Hepatocyte (in vitro differentiated cells): ENCODE measurements around the gene CSF2RB. TPM values are rescaled to one million over a fixed set of nuclear protein-coding genes. Genes with fewer than 3 reads are reported as not detected.

Experiments used
- DNase-seq: peaks from one replicate; pipeline ENCODE4 v3.0.0-alpha.2; 2016; ENCODE audit warnings: low spot score
- H2AFZ ChIP-seq: fragments of 200-600 bp; sonication (generic); 2 replicates; pipeline ENCODE4 v1.6.0; 2016; ENCODE audit warnings: antibody characterized with exemption, mild to moderate bottlenecking
- H3K27ac ChIP-seq: fragments of 200-600 bp; sonication (generic); 2 replicates; pipeline ENCODE4 v1.5.1; 2016; ENCODE audit warnings: mild to moderate bottlenecking
- H3K27me3 ChIP-seq: fragments of 200-600 bp; sonication (generic); 2 replicates; pipeline ENCODE4 v1.6.1; 2016
- H3K36me3 ChIP-seq: fragments of 200-600 bp; sonication (generic); replicated peaks from 2 replicates; pipeline ENCODE4 v1.5.1; 2016; ENCODE audit warnings: low read depth; ENCODE audit not compliant: insufficient read depth
- H3K4me1 ChIP-seq: fragments of 200-600 bp; sonication (generic); 2 replicates; pipeline ENCODE4 v1.5.1; 2016; ENCODE audit warnings: mild to moderate bottlenecking, moderate library complexity; ENCODE audit not compliant: insufficient read depth
- H3K4me2 ChIP-seq: fragments of 200-600 bp; sonication (generic); 2 replicates; pipeline ENCODE4 v1.6.0; 2016
- H3K4me3 ChIP-seq: fragments of 200-600 bp; sonication (generic); 2 replicates; pipeline ENCODE4 v1.5.1; 2016; ENCODE audit warnings: mild to moderate bottlenecking
- H3K79me2 ChIP-seq: fragments of 200-600 bp; sonication (generic); 2 replicates; pipeline ENCODE4 v1.6.0; 2017; ENCODE audit warnings: mild to moderate bottlenecking
- H3K9me2 ChIP-seq: fragments of 200-600 bp; sonication (generic); replicated peaks from 2 replicates; pipeline ENCODE4 v1.6.0; 2017; ENCODE audit warnings: mild to moderate bottlenecking; ENCODE audit not compliant: insufficient read depth
- H3K9me3 ChIP-seq: fragments of 200-600 bp; sonication (generic); 2 replicates; pipeline ENCODE4 v1.5.1; 2016; ENCODE audit warnings: low read depth, mild to moderate bottlenecking
- H4K20me1 ChIP-seq: fragments of 200-600 bp; sonication (generic); 2 replicates; pipeline ENCODE4 v1.6.0; 2016; ENCODE audit warnings: mild to moderate bottlenecking; ENCODE audit not compliant: insufficient read depth, poor library complexity, severe bottlenecking
- EZH2 ChIP-seq: fragments of 200-600 bp; sonication (generic); IDR thresholded peaks from 2 replicates; pipeline ENCODE4 v1.6.1; 2016; ENCODE audit warnings: antibody characterized with exemption, mild to moderate bottlenecking, borderline replicate concordance
- EZH2phosphoT487 ChIP-seq: fragments of 200-600 bp; sonication (generic); IDR thresholded peaks from one replicate; pipeline ENCODE4 v1.6.1; 2018; ENCODE audit warnings: antibody characterized with exemption, mild to moderate bottlenecking, low read depth, moderate library complexity; ENCODE audit not compliant: unreplicated experiment, severe bottlenecking
- WGBS: methylation state at CpG from one replicate; pipeline ENCODE4 v1.1.6; 2016; ENCODE audit warnings: low lambda C conversion rate; ENCODE audit errors: missing lambda C conversion rate; 5-methylcytosine and 5-hydroxymethylcytosine counted together
- polyA plus RNA-seq: library from polyadenylated mRNA; unstranded; fragments of >200 nt; fragmentation: Nextera tagmentation; extraction: Ambion mirVana; gene quantifications from 2 replicates; pipeline ENCODE4 v1.2.1, GENCODE V29; 2016
- total RNA-seq: library from RNA; depleted of rRNA; stranded (reverse); fragments of >200 nt; gene quantifications from 2 replicates; pipeline ENCODE4 v1.2.3, GENCODE V29; 2014
- TF ChIP-seq, protein P1 (sequence below): fragments of 200-600 bp; sonication (generic); IDR thresholded peaks from 2 replicates; pipeline ENCODE4 v1.5.1; 2016; ENCODE audit warnings: antibody characterized with exemption, mild to moderate bottlenecking; ENCODE audit not compliant: poor library complexity

CSF2RB gene
- total and polyA plus RNA-seq, 2 experiments from 2014 or later, result 0.83 TPM; not detected in 1

DNA sequence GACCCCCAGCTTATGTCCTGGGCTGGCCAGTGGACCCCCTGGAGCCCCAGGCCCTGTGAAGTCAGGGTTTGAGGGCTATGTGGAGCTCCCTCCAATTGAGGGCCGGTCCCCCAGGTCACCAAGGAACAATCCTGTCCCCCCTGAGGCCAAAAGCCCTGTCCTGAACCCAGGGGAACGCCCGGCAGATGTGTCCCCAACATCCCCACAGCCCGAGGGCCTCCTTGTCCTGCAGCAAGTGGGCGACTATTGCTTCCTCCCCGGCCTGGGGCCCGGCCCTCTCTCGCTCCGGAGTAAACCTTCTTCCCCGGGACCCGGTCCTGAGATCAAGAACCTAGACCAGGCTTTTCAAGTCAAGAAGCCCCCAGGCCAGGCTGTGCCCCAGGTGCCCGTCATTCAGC, 24.6 kb downstream of the CSF2RB start:
- no peaks in the 10 kb centered on the region for H3K4me1 ChIP-seq

DNA sequence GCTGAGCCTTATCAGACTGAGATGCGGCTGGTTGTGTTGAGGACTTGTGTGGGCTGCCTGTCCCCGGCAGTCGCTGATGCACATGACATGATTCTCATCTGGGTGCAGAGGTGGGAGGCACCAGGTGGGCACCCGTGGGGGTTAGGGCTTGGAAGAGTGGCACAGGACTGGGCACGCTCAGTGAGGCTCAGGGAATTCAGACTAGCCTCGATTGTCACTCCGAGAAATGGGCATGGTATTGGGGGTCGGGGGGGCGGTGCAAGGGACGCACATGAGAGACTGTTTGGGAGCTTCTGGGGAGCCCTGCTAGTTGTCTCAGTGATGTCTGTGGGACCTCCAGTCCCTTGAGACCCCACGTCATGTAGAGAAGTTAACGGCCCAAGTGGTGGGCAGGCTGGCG, 25.5 kb downstream of the CSF2RB start:
- H3K79me2 ChIP-seq, result no peaks in the 10 kb centered on the region
- no peaks in the 10 kb centered on the region for H3K36me3 ChIP-seq
- no peaks in the 10 kb centered on the region for H3K9me2 ChIP-seq
- no peak overlapping the region for H3K4me3 ChIP-seq
- TF ChIP-seq EZH2 (no peak), EZH2phosphoT487 (no peak)
- TF ChIP-seq, protein P1, sequence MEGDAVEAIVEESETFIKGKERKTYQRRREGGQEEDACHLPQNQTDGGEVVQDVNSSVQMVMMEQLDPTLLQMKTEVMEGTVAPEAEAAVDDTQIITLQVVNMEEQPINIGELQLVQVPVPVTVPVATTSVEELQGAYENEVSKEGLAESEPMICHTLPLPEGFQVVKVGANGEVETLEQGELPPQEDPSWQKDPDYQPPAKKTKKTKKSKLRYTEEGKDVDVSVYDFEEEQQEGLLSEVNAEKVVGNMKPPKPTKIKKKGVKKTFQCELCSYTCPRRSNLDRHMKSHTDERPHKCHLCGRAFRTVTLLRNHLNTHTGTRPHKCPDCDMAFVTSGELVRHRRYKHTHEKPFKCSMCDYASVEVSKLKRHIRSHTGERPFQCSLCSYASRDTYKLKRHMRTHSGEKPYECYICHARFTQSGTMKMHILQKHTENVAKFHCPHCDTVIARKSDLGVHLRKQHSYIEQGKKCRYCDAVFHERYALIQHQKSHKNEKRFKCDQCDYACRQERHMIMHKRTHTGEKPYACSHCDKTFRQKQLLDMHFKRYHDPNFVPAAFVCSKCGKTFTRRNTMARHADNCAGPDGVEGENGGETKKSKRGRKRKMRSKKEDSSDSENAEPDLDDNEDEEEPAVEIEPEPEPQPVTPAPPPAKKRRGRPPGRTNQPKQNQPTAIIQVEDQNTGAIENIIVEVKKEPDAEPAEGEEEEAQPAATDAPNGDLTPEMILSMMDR, result no peak
- H3K9me3 ChIP-seq, result no peaks in the 10 kb centered on the region
- 87% methylated on average over 13 of the region's 13 CpGs for WGBS
- H3K4me2 ChIP-seq, result no peak overlapping the region
- no peaks in the 10 kb centered on the region for H3K27me3 ChIP-seq
- H3K27ac ChIP-seq, result no peak overlapping the region
- H3K4me1 ChIP-seq, result no peaks in the 10 kb centered on the region
- H4K20me1 ChIP-seq, result no peaks in the 10 kb centered on the region
- H2AFZ ChIP-seq, result no peak overlapping the region
- no peak for DNase-seq

More for the DNA sequence above, 24.6 kb downstream of the CSF2RB start:
- Histone ChIP-seq H2AFZ (no peak overlapping the region), H4K20me1 (no peaks in the 10 kb centered on the region), H3K4me3 (no peak overlapping the region), H3K27ac (no peak overlapping the region), H3K9me2 (no peaks in the 10 kb centered on the region), H3K27me3 (no peaks in the 10 kb centered on the region), H3K4me2 (no peak overlapping the region), H3K9me3 (no peaks in the 10 kb centered on the region), H3K36me3 (no peaks in the 10 kb centered on the region), H3K79me2 (no peaks in the 10 kb centered on the region)
- DNase-seq, result no peak
- no peak for TF ChIP-seq EZH2
- no peak for TF ChIP-seq EZH2phosphoT487
- TF ChIP-seq, protein P1, result no peak
- WGBS, result 97% methylated on average over 12 of the region's 12 CpGs

DNA sequence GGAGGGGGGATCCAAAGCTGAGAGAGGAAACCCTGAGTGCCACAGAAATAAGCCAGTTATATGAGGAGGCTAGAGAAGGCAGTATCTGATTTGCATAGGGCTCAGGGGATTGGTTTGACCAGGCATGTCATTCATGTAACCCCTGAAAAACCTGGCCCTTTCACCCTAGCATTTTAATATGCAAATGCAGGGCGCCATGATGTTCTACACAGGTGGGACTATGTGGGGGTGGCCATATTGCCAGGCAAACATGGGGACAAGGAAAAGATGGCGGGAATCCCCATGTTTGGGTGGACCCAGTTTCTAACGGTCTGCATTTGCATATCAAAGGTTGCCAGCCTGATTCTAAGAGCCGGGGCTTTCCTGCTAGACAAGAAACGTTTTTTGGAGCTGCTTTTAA, 27.2 kb downstream of the CSF2RB start:
- Histone ChIP-seq H2AFZ (no peak overlapping the region), H3K4me2 (no peak overlapping the region), H3K27me3 (no peaks in the 10 kb centered on the region), H3K9me3 (no peaks in the 10 kb centered on the region), H3K9me2 (no peaks in the 10 kb centered on the region), H3K4me1 (no peaks in the 10 kb centered on the region), H3K36me3 (no peaks in the 10 kb centered on the region), H4K20me1 (no peaks in the 10 kb centered on the region), H3K27ac (no peak overlapping the region), H3K79me2 (no peaks in the 10 kb centered on the region), H3K4me3 (no peak overlapping the region)
- DNase-seq, result no peak
- TF ChIP-seq EZH2 (no peak), EZH2phosphoT487 (no peak)
- TF ChIP-seq, protein P1, result no peak
- WGBS, result 65% methylated on average over 5 of the region's 5 CpGs

DNA sequence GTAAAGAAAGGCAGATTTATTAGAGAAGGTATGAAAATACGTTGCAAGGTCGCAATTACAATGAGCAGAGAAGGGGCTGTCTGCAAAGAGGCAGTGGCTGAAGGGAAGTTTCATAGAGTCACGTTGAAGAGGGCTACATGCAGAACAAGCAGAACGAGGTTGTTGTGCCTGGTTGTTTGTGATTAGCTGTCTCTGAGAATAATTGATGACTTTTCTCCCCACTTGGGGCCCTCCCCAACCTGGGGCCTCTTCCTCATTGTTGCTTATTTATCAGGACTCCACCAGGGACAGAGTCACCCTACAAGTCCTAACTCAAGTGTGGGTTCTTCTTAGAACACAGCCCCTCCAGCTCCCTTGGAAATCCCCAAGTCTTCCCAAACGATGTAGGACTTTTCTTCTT, 29.1 kb downstream of the CSF2RB start:
- 73% methylated on average over 5 of the region's 5 CpGs for WGBS
- no peaks in the 10 kb centered on the region for H3K9me3 ChIP-seq
- no peak for DNase-seq

More for the DNA sequence above, 29.1 kb downstream of the CSF2RB start:
- H3K4me3 ChIP-seq, result no peak overlapping the region
- H3K27ac ChIP-seq, result no peak overlapping the region
- no peak overlapping the region for H2AFZ ChIP-seq
- no peaks in the 10 kb centered on the region for H3K9me2 ChIP-seq
- no peaks in the 10 kb centered on the region for H3K27me3 ChIP-seq
- no peaks in the 10 kb centered on the region for H4K20me1 ChIP-seq
- no peak overlapping the region for H3K4me2 ChIP-seq
- TF ChIP-seq EZH2 (no peak), EZH2phosphoT487 (no peak)
- TF ChIP-seq, protein P1, result no peak
- no peaks in the 10 kb centered on the region for H3K36me3 ChIP-seq
- no peaks in the 10 kb centered on the region for H3K79me2 ChIP-seq
- no peaks in the 10 kb centered on the region for H3K4me1 ChIP-seq
